GM21390 (cell line): Measurements from ENCODE around the gene VEGFB.

Source experiments
- ATAC-seq: cut with Tn5 transposase; IDR thresholded peaks from one replicate; pipeline ENCODE4 v1.9.1; 2021; ENCODE audit not compliant: unreplicated experiment

Gene VEGFB

DNA sequence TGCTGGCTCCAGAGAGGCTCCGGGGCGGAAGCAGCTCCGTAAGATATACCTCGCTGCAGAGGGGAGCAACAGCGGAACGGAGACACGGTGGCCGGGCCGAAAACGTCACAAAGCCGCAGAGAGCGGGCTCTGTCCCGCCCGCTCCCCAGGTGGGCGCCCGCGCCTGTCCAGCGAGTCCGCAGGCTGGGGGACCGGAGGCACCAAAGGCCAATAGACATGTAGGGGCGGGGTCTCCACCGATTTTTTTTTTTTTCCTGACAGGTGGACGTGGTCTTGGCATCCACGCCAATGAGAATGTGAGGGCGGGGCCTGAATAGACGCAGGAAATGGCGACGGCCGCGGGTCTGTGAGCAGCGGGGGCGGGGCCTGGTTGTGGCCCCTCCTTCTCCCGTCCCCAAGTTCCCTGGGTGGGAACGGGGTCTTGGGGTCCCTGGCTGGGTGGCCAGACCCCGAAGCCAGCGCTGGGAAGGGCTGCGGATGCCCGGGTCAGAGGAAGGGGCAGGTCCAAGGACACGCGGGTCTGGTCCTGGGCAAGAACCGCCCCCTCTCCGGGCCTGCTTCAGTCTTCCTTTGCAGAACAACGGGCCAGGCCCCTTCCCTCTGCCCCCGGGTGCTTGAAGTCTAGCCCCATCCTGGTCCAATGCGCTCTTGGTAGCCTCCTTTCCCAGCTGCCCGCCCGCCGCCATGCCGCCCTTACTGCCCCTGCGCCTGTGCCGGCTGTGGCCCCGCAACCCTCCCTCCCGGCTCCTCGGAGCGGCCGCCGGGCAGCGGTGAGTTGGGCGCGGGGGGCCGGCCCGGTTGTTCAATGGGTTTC, 4.0 kb upstream of the VEGFB start, which contains the start of gene DNAJC4:
TSS of gene DNAJC4 (plus strand) at position 378 of the 814 bp plus-strand sequence. CDS start at position 685, 307 bp downstream.
- peak; percentile 38 for ATAC-seq

DNA sequence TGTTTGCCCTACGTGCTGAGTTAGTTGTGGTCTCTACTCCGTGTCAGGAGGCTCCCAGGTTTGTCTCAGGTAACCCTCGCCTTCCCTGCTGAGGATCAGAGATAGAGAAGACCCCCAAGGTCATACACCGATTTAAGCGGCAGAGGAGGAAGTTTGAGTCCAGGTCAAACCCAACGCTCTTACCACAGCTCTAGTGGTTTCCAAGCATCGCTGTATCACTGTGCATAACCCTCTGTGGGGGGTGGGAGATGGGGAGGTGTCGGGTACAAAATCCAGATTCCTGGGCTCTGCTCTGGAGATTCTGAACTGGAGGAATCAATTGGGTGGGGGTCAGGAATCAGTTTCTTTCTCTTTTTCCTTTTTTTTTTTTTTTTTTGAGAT, 3.4 kb upstream of the VEGFB start:
- ATAC-seq: no peak

DNA sequence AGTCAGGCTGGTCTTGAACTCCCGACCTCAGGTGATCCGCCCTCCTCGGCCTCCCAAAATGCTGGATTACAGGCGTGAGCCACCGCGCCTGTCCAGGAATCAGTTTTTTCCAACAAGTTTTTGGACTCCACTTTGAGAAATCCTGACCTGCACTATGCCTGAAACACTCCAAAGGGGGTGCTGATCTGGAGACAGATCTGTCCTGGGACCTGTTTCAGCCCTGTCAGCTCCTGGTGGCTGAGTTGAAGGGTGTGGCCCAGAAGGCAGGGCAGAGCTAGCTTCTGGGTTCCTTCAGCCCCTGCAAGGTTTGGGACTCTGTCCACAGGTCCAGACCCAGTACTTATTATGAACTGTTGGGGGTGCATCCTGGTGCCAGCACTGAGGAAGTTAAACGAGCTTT, 2.8 kb upstream of the VEGFB start:
- ATAC-seq: no peak

DNA sequence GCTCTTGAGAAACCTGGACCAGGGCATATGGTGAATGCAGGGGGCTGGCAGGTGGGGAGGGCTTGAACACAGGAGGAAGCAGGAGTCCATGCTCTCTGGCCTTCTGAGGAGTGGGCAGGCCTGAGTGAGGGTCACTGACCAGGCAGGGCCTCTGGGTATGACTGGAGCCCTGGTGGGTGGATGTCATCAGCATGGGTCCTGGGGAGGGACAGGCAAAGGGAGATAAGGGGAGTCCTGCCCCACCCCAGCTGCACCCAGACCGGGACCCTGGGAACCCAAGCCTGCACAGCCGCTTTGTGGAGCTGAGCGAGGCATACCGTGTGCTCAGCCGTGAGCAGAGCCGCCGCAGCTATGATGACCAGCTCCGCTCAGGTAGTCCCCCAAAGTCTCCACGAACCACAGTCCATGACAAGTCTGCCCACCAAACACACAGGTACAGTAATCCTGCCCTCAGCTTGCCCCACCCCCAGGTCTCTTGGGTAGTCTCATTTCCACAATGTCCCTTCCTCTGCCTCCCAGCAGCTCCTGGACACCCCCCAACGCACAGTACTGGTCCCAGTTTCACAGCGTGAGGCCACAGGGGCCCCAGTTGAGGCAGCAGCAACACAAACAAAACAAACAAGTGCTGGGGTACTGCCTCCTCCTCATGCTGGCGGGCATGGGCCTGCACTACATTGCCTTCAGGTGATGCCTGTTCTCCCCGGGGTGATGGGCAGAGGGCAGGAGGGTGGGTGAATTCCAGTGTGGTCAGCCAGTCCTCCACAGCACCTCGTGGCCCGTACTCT, 2.0 kb upstream of the VEGFB start:
- ATAC-seq: no peak

DNA sequence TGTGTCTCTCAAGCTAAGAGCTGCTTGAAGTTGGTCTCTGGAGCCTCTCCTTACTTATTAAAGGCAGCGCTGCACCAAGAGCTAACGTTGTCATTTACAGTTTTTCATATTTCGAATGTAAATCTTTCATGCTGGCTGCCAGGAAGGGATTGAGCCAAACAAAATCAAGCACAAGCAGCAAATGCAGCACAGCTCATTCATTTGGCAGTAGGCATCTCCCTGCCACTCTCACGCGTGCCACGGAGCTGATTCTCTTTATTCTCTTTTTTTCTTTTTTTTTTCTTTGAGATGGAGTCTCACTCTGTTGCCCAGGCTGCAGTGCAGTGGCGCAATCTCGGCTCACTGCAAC, 1.4 kb upstream of the VEGFB start:
- ATAC-seq: no peak

DNA sequence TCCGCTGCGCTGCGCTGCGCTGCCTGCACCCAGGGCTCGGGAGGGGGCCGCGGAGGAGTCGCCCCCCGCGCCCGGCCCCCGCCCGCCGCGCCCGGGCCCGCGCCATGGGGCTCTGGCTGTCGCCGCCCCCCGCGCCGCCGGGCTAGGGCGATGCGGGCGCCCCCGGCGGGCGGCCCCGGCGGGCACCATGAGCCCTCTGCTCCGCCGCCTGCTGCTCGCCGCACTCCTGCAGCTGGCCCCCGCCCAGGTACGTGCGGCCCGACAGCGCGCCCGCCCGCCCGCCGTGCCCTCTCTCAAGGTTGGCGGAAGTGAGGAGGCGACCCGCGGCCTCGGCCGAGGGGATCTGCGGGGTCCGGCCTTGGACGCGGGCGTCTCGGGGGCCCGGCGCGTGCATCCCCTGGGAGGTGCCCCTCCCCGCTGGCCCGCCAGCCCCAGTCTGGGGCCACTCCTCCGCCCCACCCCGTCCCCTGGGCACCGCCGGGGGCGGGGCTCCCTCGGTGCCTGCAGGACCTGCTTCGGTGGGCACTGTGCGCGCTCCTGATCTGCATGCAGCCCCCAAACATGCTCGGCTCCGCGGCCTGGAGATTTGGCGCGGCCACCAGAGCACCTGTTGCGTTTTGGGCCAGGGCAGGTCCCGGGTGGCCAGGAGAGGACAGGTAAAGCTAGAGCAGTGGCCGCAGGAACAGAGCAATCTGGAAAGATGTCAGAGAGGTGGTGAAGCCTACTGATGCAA, 429 bp downstream of the VEGFB start:
- no peak for ATAC-seq

DNA sequence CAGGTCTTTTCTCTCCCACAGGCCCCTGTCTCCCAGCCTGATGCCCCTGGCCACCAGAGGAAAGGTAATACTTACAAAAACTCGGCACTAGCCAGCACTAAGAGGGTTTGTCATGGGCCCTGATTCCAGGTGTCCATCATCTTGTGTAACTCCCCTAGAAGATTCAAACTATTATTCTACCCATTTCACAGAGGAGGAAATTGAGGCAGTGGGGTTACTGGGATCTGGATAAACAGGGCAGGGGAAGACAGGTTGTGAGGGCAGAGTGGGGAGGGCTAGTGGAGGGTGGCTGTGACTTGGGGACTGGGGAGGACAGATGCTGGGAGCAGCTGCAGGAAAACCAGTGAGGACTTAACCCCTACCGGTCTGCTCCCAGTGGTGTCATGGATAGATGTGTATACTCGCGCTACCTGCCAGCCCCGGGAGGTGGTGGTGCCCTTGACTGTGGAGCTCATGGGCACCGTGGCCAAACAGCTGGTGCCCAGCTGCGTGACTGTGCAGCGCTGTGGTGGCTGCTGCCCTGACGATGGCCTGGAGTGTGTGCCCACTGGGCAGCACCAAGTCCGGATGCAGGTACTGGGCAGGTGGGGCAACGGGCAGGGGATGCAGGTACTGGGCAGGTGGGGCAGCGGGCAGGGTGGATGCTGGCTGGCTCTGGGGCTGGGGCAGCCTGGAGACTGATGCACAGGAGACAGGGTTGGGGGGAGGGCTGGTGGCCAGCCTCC, 1.2 kb downstream of the VEGFB start:
- no peak for ATAC-seq

DNA sequence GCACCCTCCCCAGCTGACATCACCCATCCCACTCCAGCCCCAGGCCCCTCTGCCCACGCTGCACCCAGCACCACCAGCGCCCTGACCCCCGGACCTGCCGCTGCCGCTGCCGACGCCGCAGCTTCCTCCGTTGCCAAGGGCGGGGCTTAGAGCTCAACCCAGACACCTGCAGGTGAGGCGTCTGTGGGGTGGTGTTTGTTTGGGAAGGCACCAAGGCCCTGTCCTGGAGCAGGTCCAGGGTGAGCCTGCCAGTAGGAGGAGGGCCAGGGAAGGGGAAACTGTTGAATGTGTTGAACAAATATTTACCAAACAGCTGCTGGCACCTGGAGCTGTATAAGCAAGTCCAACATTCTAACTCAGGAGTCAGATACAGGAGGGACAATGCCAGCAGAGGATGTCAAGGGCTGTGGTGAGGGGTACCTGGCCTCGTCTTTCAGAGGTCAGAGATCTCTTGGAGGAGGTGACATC, 3.1 kb downstream of the VEGFB start:
- no peak for ATAC-seq

DNA sequence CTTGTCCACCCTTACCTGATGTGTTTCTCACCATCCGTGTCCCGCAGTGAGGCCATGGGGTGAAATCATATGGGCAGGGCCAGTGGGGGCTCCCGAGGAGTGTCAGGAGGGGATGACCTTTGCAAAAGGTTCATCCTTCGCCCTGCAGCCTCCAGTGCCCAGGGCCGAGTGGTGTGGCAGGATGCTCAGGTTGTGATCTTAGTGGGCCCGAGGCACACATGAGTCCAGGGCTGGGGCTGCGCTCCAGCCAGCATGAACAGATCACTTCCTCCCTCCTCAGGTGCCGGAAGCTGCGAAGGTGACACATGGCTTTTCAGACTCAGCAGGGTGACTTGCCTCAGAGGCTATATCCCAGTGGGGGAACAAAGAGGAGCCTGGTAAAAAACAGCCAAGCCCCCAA, 3.7 kb downstream of the VEGFB start:
- ATAC-seq: no peak

DNA sequence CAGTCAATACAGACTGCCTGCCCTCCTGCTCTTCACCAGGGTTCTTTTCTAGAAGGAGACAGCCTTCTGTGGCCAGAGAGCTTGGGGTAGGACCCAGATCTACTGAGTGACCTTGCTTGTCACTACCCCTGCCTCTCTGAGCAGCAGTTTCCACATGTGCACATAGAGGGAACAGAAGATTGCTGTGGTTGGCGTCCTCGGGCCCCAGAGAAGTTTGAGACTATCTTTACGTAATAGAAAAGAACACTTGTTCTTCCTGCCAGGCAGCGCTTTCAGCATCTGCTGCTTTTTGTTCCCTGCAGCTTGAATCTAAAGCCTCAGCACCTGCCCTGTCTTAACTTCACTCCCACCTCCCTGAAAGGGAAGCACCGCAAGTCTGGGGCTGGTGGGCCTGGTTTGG, 4.6 kb downstream of the VEGFB start:
- ATAC-seq: no peak

DNA sequence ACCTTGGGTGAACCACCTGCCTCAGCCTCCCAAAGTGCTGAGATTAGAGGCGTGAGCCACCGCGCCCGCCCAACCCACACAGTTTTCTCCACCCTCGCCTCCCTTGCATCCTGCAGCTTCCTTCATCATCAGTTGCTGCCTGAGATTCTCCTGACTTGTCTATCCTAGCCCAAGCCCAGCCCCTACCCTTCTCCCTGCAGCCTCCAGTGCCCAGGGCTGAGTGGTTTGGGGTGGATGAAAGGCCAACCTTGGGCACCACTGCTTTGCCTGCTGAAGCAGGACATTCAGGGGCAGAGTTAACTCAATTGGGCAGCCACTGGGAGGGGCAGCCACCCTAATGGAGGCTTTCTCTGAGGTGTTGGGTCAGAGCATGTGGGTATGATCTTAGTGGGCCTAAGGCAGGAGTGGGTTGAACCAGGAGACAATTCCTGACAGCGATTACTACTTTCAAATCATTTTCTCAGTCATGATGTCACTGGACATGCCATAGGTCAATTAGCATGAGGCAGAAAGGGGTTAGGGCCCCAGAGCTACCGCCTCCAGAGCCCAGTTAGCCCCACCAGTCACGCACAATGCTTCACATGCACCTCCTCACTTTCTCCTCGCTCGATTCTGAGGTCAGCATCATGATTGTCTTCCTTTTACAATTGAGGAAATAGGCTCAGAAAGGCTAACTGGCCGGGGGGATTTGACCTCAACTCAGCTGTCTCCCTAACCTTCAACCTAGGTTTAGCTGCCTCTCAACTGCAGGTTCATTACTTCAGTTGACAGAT, 5.5 kb downstream of the VEGFB start:
- no peak for ATAC-seq

DNA sequence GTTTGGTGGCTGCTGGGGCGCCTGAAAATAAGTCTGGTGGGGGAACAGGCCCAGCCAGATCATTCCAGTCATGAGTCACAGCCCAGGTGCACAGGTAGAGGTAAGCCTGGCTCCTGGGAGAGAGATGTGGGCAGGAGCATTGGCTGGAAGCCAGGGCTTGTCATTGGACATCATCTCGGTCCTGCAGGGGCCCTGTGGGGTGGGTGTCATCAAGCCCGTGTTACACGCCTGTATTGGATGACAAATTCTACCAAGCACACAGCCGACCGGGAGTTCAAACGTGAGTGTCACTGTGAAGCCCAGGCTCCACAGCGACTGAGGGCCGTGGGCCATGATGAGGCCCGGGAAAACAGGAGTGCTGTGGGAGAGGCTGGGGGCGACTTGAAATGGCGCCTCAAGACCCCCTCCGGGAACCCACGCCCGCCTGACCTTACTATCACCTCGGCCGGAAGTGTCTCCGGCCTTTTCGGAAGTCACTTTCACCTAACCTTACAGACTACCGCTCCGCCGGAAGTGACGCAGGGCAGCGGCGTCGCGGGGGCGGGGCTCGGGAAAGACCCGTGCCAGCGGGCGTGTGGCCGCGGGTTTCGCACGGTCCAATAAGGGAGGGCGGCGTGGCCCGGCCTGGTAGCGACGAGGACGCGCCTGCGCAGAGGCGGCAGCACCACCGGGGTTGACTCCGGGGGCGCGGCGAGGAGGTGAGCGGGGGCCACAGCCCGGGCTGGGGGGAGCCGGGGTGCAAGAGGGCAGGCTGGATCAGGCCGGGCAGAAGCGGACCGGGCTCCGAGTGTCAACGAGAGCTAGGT, 6.3 kb downstream of the VEGFB start, which contains the start of gene FKBP2:
TSS of gene FKBP2 (plus strand) at position 661 of the 806 bp plus-strand sequence. CDS start 1,293 bp downstream, outside the sequence.
- peak; percentile 45 for ATAC-seq

DNA sequence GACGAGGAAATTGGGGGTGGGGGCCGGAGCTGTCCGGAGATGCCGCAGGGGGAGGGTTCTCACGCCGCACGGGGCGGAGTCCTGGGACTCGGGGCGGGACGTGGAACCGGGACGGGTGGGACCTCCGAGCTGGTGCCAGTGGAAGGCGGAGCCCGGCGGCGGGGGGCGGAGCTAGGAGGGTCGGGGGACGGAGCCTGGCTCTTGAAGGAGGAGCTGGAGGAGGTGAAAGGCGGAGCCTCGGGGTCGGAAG, 6.8 kb downstream of the VEGFB start:
- ATAC-seq: peak; percentile 58

DNA sequence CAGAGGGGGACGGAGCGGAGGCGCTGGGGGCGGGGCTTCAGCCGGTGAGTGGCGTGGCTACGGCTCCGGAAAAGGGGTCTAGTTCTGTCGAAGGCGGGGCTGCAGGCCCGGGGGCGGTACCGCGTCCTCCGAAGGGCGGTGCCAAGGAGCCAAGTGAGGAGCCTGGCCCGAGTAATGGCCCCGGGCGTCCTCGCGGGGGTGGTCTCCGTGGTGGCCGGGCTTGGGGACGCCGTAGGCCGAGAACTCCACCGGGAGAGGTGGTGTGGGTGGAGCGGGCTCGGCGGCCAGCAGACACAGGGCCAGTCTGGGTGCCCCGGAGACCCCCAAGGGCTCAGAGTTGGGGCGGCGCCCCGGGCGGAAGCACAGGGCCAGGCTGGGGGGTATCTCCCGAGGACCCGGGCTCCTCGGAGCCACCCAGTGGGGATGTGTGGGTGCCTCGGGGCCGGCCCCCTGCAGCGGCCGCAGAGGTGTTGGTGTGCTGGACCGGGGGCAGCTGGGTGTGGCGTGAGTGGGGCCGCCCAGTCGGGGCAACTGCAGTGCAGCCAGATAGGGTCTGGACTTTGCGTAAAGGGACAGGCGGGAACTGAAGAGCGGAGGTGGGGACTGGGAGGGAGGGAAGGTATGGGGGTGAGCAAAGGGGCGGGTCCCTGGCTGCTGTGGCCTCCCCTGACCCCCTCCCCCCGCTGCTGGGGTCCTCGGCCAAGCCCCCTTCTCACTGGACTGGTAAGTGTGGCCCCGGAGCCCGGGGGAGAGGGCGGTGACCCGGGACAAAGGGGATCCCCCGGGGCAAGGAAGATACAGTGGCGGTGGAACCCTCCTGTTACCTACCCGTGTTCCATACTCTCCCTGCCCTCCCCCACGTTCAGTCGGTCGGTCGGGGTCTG, 7.3 kb downstream of the VEGFB start:
- ATAC-seq: peak; percentile 59

DNA sequence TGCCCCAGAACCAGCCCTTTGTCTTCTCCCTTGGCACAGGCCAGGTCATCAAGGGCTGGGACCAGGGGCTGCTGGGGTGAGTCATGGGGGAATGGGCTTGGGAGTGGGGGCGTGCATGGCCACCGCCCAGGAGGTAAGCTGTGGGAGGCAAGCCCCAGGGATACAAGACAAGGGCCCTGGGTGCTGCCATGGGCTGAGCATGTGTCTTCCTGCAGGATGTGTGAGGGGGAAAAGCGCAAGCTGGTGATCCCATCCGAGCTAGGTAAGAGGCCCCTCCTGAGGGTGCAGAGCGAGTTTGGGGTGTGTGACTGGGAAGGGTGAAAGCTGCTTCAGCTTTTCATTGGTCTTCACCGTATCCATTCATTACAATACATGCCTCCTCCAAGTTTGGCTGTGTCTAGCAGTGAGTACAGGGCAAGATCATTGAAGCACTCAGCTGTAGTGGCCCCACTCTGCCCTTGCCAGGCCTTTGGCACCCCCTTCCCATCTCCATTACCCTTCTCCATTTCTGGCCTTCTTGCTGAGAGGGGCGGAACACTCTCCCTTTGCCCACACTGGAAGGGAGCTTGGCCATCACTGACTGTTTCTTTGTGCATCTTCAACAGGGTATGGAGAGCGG, 9.0 kb downstream of the VEGFB start:
- ATAC-seq: no peak

DNA sequence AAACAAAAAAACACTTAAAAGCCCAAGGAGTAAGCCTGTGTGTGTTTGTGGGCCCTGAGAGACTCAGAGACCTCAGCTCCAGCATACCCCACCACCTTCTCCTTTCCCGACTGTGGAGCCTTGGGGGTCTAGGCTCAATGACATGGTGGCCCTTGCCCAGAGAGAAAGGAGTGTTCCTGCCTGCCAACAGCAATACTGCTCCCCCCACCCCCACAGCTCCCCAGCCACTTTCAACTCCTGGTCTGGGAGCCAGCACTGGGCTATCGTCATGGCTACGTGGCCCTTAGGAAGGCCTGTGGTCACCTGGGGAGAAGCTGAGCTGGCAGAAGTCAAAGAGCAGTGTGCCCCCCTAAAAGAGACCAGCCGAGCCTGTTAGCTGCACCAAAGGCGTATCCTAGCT, 9.7 kb downstream of the VEGFB start:
- ATAC-seq: no peak

DNA sequence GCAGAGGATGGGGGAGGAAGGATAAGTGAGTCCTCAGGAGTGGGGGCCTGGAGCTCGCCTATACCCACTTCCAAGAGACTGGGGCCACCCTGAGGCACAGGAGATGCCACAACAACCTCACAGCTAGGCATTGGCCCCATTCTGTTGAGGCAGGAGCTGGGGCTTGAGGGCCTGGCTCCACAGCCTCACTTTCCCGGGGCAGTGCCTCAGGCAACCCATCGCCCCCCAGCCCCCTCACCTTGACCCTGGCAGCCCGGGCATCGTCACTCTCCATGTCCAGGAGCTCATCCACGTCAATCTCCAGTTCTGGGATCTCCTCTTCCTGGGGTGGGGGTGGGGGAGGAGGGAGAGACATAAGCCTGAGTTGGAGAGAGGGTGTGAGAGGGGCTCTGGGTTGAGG, 10.6 kb downstream of the VEGFB start:
- ATAC-seq: no peak

DNA sequence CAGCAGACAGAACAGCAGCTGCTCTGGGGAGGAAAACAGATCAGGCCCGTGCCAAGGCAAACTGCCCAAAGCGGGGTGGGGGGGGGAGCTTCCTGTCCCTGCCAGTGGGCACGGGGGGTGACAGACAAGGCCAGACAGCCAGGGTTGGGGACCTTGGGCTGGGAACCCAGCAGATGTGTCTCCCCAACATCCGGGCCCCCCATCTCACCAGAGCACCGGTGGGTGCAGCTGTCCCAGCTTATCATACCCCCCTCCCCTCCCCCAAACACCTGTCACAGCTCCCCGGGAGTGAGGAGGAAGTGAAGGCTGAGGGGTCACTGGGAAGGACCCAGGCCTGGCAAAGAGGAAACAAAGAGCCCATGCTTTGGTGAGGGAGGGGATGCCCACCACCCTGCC, 11.0 kb downstream of the VEGFB start:
- ATAC-seq: no peak
